HepG2 (cell line): ENCODE data around the gene RPL35. TPM values are rescaled to one million over a fixed set of nuclear protein-coding genes. Genes with fewer than 3 reads are reported as not detected.

Experiments used
- ATAC-seq: fragments of 200-7000 bp; cut with Tn5 transposase; 3 replicates; pipeline ENCODE4 v1.9.1; 2020; ENCODE audit warnings: mild to moderate bottlenecking, moderate library complexity
- BruUV-seq: library from RNA; stranded (reverse); fragments of 400-500 nt; replicated peaks from 2 replicates; lab custom pipeline; 2021; lab: Mats Ljungman, UMichigan
- CTCF ChIA-PET: fragments of 300-600 bp; formaldehyde crosslinking; extraction: SDS; loops from one replicate; lab custom pipeline; 2021; ENCODE audit warnings: low total read pairs, inconsistent platforms, low intra/inter-chr PET ratio; lab: Yijun Ruan, JAX
- POLR2A ChIA-PET: fragments of 350-600 bp; sonication (Branson Sonifier 250); formaldehyde crosslinking; loops from one replicate; lab custom pipeline; 2020; ENCODE audit warnings: antibody characterized with exemption, inconsistent platforms; lab: Yijun Ruan, JAX
- DNase-seq: peaks from one replicate; pipeline ENCODE4 v3.0.0-alpha.2; 2015; ENCODE audit warnings: low spot score
- FAIRE-seq: peaks from 3 replicates; lab custom pipeline; 2011; peaks lifted over from hg19 to GRCh38; lab: Jason Lieb, UNC
- H2AFZ ChIP-seq: one replicate; pipeline ENCODE4 v1.6.1; 2011; ENCODE audit warnings: low read length, inconsistent platforms
- H3K27ac ChIP-seq: fragments of 300-600 bp; 3 replicates; pipeline ENCODE4 v1.8.0; 2011; ENCODE audit warnings: mixed run types, mild to moderate bottlenecking, mixed read lengths, low read length, inconsistent platforms; ENCODE audit not compliant: insufficient read depth; ENCODE audit errors: extremely low read length
- H3K27me3 ChIP-seq, 2 experiments: fragments of 200-600 bp in 1 of 2; 2 replicates in 1 of 2; 3 replicates in 1 of 2; pipeline versions ENCODE4 v1.6.0 to v1.8.0; 2011; ENCODE audit warnings: low read length in 2 of 2, mild to moderate bottlenecking in 2 of 2, moderate library complexity in 2 of 2, inconsistent platforms in 1 of 2; ENCODE audit not compliant: insufficient read depth in 2 of 2, control insufficient read depth in 1 of 2
- H3K36me3 ChIP-seq, 2 experiments: fragments of 200-600 bp in 1 of 2; replicated peaks in 1 of 2; 2 replicates in 1 of 2; 3 replicates in 1 of 2; pipeline versions ENCODE4 v1.5.1 to v1.8.0; 2011; ENCODE audit warnings: low read length in 2 of 2, inconsistent platforms in 1 of 2; ENCODE audit not compliant: insufficient read depth in 2 of 2, control insufficient read depth in 1 of 2
- H3K4me1 ChIP-seq: 2 replicates; pipeline ENCODE4 v1.5.1; 2012; ENCODE audit warnings: low read length, inconsistent platforms; ENCODE audit not compliant: insufficient read depth
- H3K4me2 ChIP-seq: 2 replicates; pipeline ENCODE4 v1.6.0; 2011; ENCODE audit warnings: low read depth, low read length, inconsistent platforms
- H3K4me3 ChIP-seq, 3 experiments: fragments of 200-600 bp in 1 of 3; sonication (generic), shearing (Covaris generic) in 1 of 3; replicated peaks in 1 of 3; 2 replicates each; pipeline ENCODE4 v1.5.1; 2011 to 2016; ENCODE audit warnings: low read length in 3 of 3, inconsistent platforms in 2 of 3, low read depth in 2 of 3, mild to moderate bottlenecking in 2 of 3, control low read depth in 1 of 3, mixed read lengths in 1 of 3; ENCODE audit not compliant: insufficient read depth in 1 of 3
- H3K79me2 ChIP-seq: one replicate; pipeline ENCODE4 v1.6.1; 2011; ENCODE audit warnings: low read length, inconsistent platforms; ENCODE audit not compliant: insufficient read depth
- H3K9ac ChIP-seq: 2 replicates; pipeline ENCODE4 v1.6.0; 2011; ENCODE audit warnings: mild to moderate bottlenecking, low read depth, low read length, inconsistent platforms; ENCODE audit not compliant: insufficient read depth
- H3K9me3 ChIP-seq: 2 replicates; pipeline ENCODE4 v1.5.1; 2012; ENCODE audit warnings: mild to moderate bottlenecking, low read length
- H4K20me1 ChIP-seq: 2 replicates; pipeline ENCODE4 v1.6.0; 2011; ENCODE audit warnings: inconsistent platforms, mild to moderate bottlenecking, low read length, moderate library complexity; ENCODE audit not compliant: insufficient read depth
- AKAP8 ChIP-seq: sonication (generic); formaldehyde crosslinking; IDR thresholded peaks from 2 replicates; pipeline ENCODE4 v1.5.1; 2020; ENCODE audit warnings: mild to moderate bottlenecking, missing genetic modification reagents
- ARHGAP35 ChIP-seq: sonication (generic); formaldehyde crosslinking; IDR thresholded peaks from 2 replicates; pipeline ENCODE4 v1.9.0; 2022; ENCODE audit warnings: mild to moderate bottlenecking, inconsistent platforms, moderate library complexity, missing genetic modification reagents, borderline replicate concordance
- BCL3 ChIP-seq: sonication (generic); formaldehyde crosslinking; IDR thresholded peaks from 2 replicates; pipeline ENCODE4 v1.5.1; 2020; ENCODE audit warnings: mild to moderate bottlenecking, missing genetic modification reagents, moderate library complexity
- CAMTA2 ChIP-seq: sonication (generic); formaldehyde crosslinking; IDR thresholded peaks from 2 replicates; pipeline ENCODE4 v1.4.0; 2020; ENCODE audit warnings: mild to moderate bottlenecking, missing genetic modification reagents, borderline replicate concordance
- TRAFD1 ChIP-seq: sonication (generic); formaldehyde crosslinking; IDR thresholded peaks from 2 replicates; pipeline ENCODE4 v1.5.1; 2020; ENCODE audit warnings: missing genetic modification reagents, mild to moderate bottlenecking, borderline replicate concordance
- ZNF891 ChIP-seq: sonication (generic); formaldehyde crosslinking; IDR thresholded peaks from 2 replicates; pipeline ENCODE4 v1.5.0; 2020; ENCODE audit warnings: mild to moderate bottlenecking, missing genetic modification reagents
- WGBS: methylation state at CpG from one replicate; pipeline ENCODE4 v1.1.6; 2017; ENCODE audit warnings: low lambda C conversion rate; 5-methylcytosine and 5-hydroxymethylcytosine counted together
- in situ Hi-C: cut with HindIII; loops from 2 replicates; pipeline ENCODE4 v1.10.0; 2017; ENCODE audit warnings: low pct_unique_long_range_greater_than_20kb; ENCODE audit not compliant: extremely low pct_ligation_motif_present
- intact Hi-C: fragments of 100-400 bp; cut with micrococcal nuclease; formaldehyde crosslinking; loops from one replicate; pipeline ENCODE4 v1.10.0; 2022; ENCODE audit not compliant: unreplicated experiment
- polyA plus RNA-seq, 8 experiments: library from polyadenylated mRNA; depleted of rRNA in 3 of 8; stranded (reverse) in 7 of 8; unstranded in 1 of 8; fragments of >200 nt; fragmentation: Illumina TruSeq in 4 of 8; extraction: Trizol in 4 of 8; gene quantifications; 2 replicates each; pipeline versions ENCODE4 v1.2.1 to v1.2.3, GENCODE V29; 2011 to 2016; ENCODE audit warnings: low read depth in 4 of 8, missing spikeins in 1 of 8, mixed read lengths in 1 of 8; ENCODE audit not compliant: insufficient read depth in 1 of 8
- total RNA-seq, 5 experiments: library from RNA; depleted of rRNA; stranded (reverse); fragments of >200 nt; fragmentation: Illumina TruSeq; extraction: Trizol; gene quantifications; 2 replicates each; pipeline ENCODE4 v1.2.3, GENCODE V29; 2016; ENCODE audit warnings: low read depth in 1 of 5

Gene RPL35
- total and polyA plus RNA-seq, 2 of the 13 experiments (the other 11 are each of a cell fraction or from before 2014, with no cell fraction given) = 2,153 to 2,935 TPM

- Histone ChIP-seq H3K9me3 (no peaks in the 10 kb centered on the region), H3K36me3 (peaks cover 17 to 37% of the 10 kb centered on the region in 2 experiments), H3K27me3 (no peaks in the 10 kb centered on the region; a peak in 1 of 5 replicates), H3K79me2 (peaks cover 29% of the 10 kb centered on the region), H3K4me3 (peak overlapping the region; percentile 89 to 97 (median 91)), H3K4me2 (peak overlapping the region; percentile 98), H3K27ac (peak overlapping the region; percentile 12), H4K20me1 (peaks cover 43% of the 10 kb centered on the region), H3K4me1 (peaks cover 47% of the 10 kb centered on the region), H2AFZ (no peak overlapping the region), H3K9ac (peak overlapping the region; percentile 96)
- in situ Hi-C loops = no loop called here
- ATAC-seq (no peak), DNase-seq (no peak), FAIRE-seq (no peak)
- CTCF ChIA-PET = no interaction called here
- no TSS peak for BruUV-seq
- intact Hi-C loops = loop anchor here (10.0 kb wide), 1 partner anchor 285 kb away; the partner anchor contains the start of gene SCAI
- POLR2A ChIA-PET = interaction anchor here (1.2 to 4.1 kb wide), 4 partner anchors 8 to 89 kb away, joined by 3 to 26 read pairs (median 10); partner anchors contain the start of genes NR6A1 and WDR38
- 68% methylated on average over 6 of the region's 10 CpGs for WGBS
- TF ChIP-seq ARHGAP35 (CRISPR knock-in tag) (no peak), ZNF891 (0 out of 2 replicates have a peak, but pooled peaks have one; percentile 3), CAMTA2 (CRISPR knock-in tag) (no peak), AKAP8 (CRISPR knock-in tag) (0 out of 2 replicates have a peak, but pooled peaks have one; percentile 0), BCL3 (CRISPR knock-in tag) (peak; percentile 28; the same call in 1 of the 2 replicates), TRAFD1 (CRISPR knock-in tag) (no peak)
Observed at GRCh38 chr9:124859803-124860581, 1.8 kb downstream of the RPL35 start.
